Right atrium auricular region (tissue), 2 donors: ENCODE data around the gene FOXP2. TPM values are rescaled to one million over a fixed set of nuclear protein-coding genes. Genes with fewer than 3 reads are reported as not detected.
A peak's percentile ranks its signal among the peaks of the same experiment; 100 is the strongest.

Experiments used
- DNase-seq: peaks from one replicate; pipeline ENCODE4 v3.0.0-alpha.2; 2019; ENCODE audit warnings: low spot score
- H3K27ac ChIP-seq, 2 donors: fragments of 200-600 bp; sonication (generic); 1 replicate in 1 of 2; 2 replicates in 1 of 2; pipeline ENCODE4 v1.5.1; 2016 to 2019
- H3K27me3 ChIP-seq, 2 donors: fragments of 200-600 bp; sonication (generic); one replicate each; pipeline versions ENCODE4 v1.5.1 to v1.6.0; 2017 to 2019
- H3K36me3 ChIP-seq: fragments of 200-600 bp; sonication (generic); one replicate; pipeline ENCODE4 v1.5.1; 2016
- H3K4me1 ChIP-seq, 2 donors: fragments of 200-600 bp; sonication (generic); one replicate each; pipeline versions ENCODE4 v1.5.1 to v1.6.0; 2017 to 2019
- H3K4me3 ChIP-seq, 2 donors: fragments of 200-600 bp; sonication (generic); 1 replicate in 1 of 2; 2 replicates in 1 of 2; pipeline ENCODE4 v1.5.1; 2017 to 2019; ENCODE audit warnings: mild to moderate bottlenecking in 1 of 2, moderate library complexity in 1 of 2
- H3K9me3 ChIP-seq, 2 donors: fragments of 200-600 bp; sonication (generic); one replicate each; pipeline ENCODE4 v1.5.1; 2019
- total RNA-seq, 2 donors: library from RNA; depleted of rRNA; stranded (reverse); fragments of >200 nt; gene quantifications; one replicate each; pipeline ENCODE4 v1.1.0, GENCODE V29; 2016
- TF ChIP-seq, protein P1 (sequence below), 2 donors: fragments of 200-600 bp; sonication (generic); IDR thresholded peaks; one replicate each; pipeline ENCODE4 v1.5.1; 2019; ENCODE audit warnings: antibody characterized with exemption in 2 of 2

The FOXP2 gene
- total RNA-seq, 2 donors from 2014 or later: 2.0 to 3.8 TPM

DNA sequence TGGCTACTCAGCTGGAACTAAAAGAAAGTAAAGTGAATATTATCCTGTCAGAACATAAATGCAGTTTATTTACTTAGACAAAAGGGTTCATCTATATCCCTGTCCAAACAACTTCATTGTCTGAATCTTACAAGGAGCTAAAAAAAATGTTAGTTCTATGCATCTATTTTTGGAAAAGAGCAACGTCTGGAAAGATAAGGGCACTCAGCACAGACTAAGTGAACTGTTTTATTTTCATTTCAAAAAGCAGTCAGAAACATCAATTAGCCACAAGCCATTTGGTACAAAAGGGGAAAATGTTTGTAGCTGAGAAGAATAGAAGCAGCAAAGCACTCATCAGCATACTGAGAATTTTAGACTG is 245.5 kb downstream of the FOXP2 start:
- Histone ChIP-seq H3K27ac (no peak overlapping the region), H3K4me1 (peaks cover 0 to 8% of the 10 kb centered on the region in 2 donors), H3K9me3 (no peaks in the 10 kb centered on the region), H3K4me3 (no peak overlapping the region), H3K27me3 (no peaks in the 10 kb centered on the region), H3K36me3 (no peaks in the 10 kb centered on the region)
- TF ChIP-seq, protein P1, sequence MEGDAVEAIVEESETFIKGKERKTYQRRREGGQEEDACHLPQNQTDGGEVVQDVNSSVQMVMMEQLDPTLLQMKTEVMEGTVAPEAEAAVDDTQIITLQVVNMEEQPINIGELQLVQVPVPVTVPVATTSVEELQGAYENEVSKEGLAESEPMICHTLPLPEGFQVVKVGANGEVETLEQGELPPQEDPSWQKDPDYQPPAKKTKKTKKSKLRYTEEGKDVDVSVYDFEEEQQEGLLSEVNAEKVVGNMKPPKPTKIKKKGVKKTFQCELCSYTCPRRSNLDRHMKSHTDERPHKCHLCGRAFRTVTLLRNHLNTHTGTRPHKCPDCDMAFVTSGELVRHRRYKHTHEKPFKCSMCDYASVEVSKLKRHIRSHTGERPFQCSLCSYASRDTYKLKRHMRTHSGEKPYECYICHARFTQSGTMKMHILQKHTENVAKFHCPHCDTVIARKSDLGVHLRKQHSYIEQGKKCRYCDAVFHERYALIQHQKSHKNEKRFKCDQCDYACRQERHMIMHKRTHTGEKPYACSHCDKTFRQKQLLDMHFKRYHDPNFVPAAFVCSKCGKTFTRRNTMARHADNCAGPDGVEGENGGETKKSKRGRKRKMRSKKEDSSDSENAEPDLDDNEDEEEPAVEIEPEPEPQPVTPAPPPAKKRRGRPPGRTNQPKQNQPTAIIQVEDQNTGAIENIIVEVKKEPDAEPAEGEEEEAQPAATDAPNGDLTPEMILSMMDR (IDR thresholded peaks at IDR 0.05): no peak
- no peak for DNase-seq

DNA sequence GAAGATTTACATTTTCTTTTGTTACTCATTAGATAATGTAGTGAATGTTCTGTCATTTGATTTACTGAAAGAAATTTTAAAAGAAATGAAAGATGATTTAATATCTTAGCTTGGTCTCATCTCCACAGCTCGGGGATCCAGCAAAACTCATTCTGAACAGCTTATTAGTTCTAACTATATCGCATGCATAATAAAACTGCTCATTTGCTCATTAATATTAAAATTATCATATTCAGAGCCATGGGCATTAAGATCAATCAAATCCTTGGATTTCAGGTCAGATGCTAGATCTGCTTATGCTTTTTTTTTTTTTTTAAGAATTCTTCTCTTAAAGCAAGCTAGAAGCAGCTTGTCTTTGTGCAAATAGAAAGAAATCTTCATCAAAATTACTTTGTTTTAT is 246.1 kb downstream of the FOXP2 start:
- DNase-seq: no peak
- Histone ChIP-seq H3K4me1 (peaks cover 0 to 8% of the 10 kb centered on the region in 2 donors), H3K27ac (no peak overlapping the region), H3K36me3 (no peaks in the 10 kb centered on the region), H3K9me3 (no peaks in the 10 kb centered on the region), H3K27me3 (no peaks in the 10 kb centered on the region), H3K4me3 (no peak overlapping the region)
- TF ChIP-seq, protein P1 (IDR thresholded peaks at IDR 0.05): no peak

DNA sequence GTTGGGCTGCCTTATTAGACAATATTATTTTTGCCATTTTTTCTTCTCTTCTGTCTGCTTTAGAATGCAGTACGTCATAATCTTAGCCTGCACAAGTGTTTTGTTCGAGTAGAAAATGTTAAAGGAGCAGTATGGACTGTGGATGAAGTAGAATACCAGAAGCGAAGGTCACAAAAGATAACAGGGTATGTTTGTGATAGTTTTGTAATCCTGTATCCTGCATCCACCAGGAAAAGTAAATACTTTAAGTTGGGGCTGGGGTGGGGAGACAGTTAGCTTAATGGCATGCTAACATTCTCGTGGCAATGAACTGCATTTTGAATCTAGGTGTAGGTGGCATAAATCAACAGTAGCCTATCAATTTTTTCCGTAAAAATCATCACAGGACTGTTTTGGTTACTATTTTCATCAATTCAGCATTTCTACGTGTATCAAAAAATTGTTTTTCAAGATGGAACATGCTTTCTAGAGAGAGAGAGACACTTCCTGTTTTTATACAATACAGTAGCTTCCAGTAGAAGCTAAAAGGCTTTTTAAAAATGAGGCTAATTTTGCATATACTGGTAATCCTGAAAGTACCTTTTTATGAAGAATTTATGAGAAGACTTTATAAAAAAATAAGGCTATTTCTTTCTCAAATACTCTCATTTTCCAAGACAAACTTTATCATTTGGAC is 247.5 kb downstream of the FOXP2 start:
- no peak overlapping the region for H3K4me3 ChIP-seq
- TF ChIP-seq, protein P1 (IDR thresholded peaks at IDR 0.05): no peak
- H3K27me3 ChIP-seq: no peaks in the 10 kb centered on the region
- no peak for DNase-seq
- H3K4me1 ChIP-seq: peaks cover 0 to 8% of the 10 kb centered on the region in 2 donors
- H3K9me3 ChIP-seq: no peaks in the 10 kb centered on the region
- no peak overlapping the region for H3K27ac ChIP-seq
- no peaks in the 10 kb centered on the region for H3K36me3 ChIP-seq

DNA sequence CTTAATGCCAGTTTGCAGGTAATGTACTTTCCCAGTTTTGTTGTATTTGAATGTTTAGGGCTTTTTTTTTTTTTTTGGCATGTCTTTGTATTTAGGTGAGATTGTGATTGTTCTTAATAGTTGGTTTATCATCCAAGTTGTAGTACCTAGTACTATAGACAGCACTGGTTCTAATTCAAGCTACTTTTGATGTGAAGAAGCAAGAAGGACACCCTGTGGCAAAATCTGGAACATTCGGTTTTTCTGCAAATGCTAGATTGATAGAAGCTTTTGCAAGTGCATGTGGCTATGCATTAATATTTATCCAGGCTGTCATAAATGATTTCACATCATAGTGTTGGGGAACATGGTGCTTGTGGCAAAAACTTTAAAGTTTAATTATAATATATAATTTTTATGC is 248.9 kb downstream of the FOXP2 start:
- Histone ChIP-seq H3K9me3 (no peaks in the 10 kb centered on the region), H3K4me3 (no peak overlapping the region), H3K27me3 (no peaks in the 10 kb centered on the region), H3K4me1 (peaks cover 0 to 8% of the 10 kb centered on the region in 2 donors), H3K36me3 (no peaks in the 10 kb centered on the region), H3K27ac (no peak overlapping the region)
- TF ChIP-seq, protein P1 (IDR thresholded peaks at IDR 0.05): peak in 1 of 2 donors; percentile 37
- no peak for DNase-seq

DNA sequence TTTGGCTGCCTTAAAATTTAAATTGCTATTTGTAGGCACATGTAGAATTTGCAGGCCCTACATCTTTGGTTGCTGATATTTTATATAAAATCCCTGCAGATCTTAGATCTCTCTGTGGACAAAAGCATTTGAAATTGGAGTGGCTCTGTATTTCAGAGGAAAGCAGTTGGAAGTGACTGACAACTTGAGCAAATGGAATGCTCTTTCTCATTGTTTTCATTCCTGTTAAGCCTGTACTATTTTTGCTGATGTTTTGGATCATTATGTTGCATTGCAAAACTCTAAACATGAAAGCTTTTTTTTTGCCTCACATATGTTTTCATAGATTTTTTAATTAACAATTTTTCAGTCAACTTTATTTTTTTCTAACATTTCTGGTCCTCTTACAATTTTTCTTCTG is 256.1 kb downstream of the FOXP2 start:
- H3K9me3 ChIP-seq: no peaks in the 10 kb centered on the region
- H3K27me3 ChIP-seq: no peaks in the 10 kb centered on the region
- DNase-seq: no peak
- no peak overlapping the region for H3K4me3 ChIP-seq
- H3K36me3 ChIP-seq: no peaks in the 10 kb centered on the region
- no peak overlapping the region for H3K27ac ChIP-seq
- TF ChIP-seq, protein P1 (IDR thresholded peaks at IDR 0.05): no peak
- H3K4me1 ChIP-seq: no peaks in the 10 kb centered on the region

DNA sequence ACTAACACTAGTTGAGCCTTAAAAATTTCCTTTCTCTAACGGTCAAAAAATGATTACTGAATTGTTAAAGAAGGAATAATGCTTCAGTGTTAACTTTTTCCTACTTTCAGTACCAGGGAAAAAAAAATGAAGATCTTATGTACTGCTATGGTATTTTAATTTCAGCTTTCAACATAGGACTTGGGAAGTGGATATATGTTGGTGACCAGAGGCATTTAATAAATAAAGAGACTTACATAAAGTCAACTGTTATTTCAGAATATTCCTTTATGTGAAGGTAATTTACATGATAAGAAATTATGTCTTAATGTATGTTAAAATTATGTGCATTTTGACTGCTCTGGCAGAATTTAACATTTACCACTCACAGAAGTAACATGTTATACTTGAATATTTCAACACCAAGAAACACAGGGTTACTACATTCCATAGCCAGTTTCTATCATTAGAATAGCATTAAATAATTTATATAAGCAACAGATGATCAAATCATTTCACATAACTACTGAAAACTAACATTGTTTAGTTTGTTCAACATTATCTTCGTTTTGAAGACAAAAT is 257.0 kb downstream of the FOXP2 start:
- Histone ChIP-seq H3K9me3 (no peaks in the 10 kb centered on the region), H3K4me1 (no peaks in the 10 kb centered on the region), H3K27me3 (no peaks in the 10 kb centered on the region), H3K4me3 (no peak overlapping the region), H3K27ac (no peak overlapping the region), H3K36me3 (no peaks in the 10 kb centered on the region)
- no peak for DNase-seq
- TF ChIP-seq, protein P1 (IDR thresholded peaks at IDR 0.05): no peak
